Small intestine (tissue), 7 donors: ENCODE results near the gene MYH11. TPM values are rescaled to one million over a fixed set of nuclear protein-coding genes. Genes with fewer than 3 reads are reported as not detected.

Source experiments
- DNase-seq, 2 donors: peaks; one replicate each; pipeline versions ENCODE4 v3.0.0 to v3.0.0-alpha.2; 2013
- FAIRE-seq: peaks from 2 replicates; lab custom pipeline; 2012; peaks lifted over from hg19 to GRCh38; lab: Jason Lieb, UNC
- H3K27ac ChIP-seq, 3 donors: one replicate each; pipeline ENCODE4 v1.5.1; 2013; ENCODE audit warnings: low read length in 2 of 3, mild to moderate bottlenecking in 2 of 3, control low read depth in 1 of 3, inconsistent platforms in 1 of 3, low read depth in 1 of 3, moderate library complexity in 1 of 3
- H3K27me3 ChIP-seq, 3 donors: one replicate each; pipeline ENCODE4 v1.6.1; 2013; ENCODE audit warnings: low read length in 3 of 3, inconsistent platforms in 1 of 3; ENCODE audit not compliant: control insufficient read depth in 3 of 3, insufficient read depth in 3 of 3
- H3K36me3 ChIP-seq, 3 donors: one replicate each; pipeline ENCODE4 v1.6.1; 2013; ENCODE audit warnings: low read length in 3 of 3, inconsistent platforms in 1 of 3, low read depth in 1 of 3, mild to moderate bottlenecking in 1 of 3, moderate library complexity in 1 of 3; ENCODE audit not compliant: control insufficient read depth in 3 of 3, insufficient read depth in 2 of 3
- H3K4me1 ChIP-seq, 3 donors: one replicate each; pipeline ENCODE4 v1.6.1; 2013; ENCODE audit warnings: low read length in 2 of 3, inconsistent platforms in 1 of 3, low read depth in 1 of 3, mild to moderate bottlenecking in 1 of 3, moderate library complexity in 1 of 3; ENCODE audit not compliant: control insufficient read depth in 3 of 3, insufficient read depth in 2 of 3
- H3K4me3 ChIP-seq, 3 donors: one replicate each; pipeline ENCODE4 v1.5.1; 2013; ENCODE audit warnings: low read length in 3 of 3, control low read depth in 1 of 3, inconsistent platforms in 1 of 3, low read depth in 1 of 3, mild to moderate bottlenecking in 1 of 3, moderate library complexity in 1 of 3
- H3K9me3 ChIP-seq, 2 donors: one replicate each; pipeline ENCODE4 v1.6.1; 2013; ENCODE audit warnings: low read depth in 1 of 2, low read length in 1 of 2; ENCODE audit not compliant: control insufficient read depth in 2 of 2, insufficient read depth in 1 of 2
- WGBS, 3 donors: extraction: QIAGEN DNeasy Blood & Tissue Kit; methylation state at CpG; one replicate each; pipeline ENCODE4 v1.1.7; 2013; 5-methylcytosine and 5-hydroxymethylcytosine counted together
- polyA plus RNA-seq, 4 donors: library from polyadenylated mRNA; stranded (reverse) in 3 of 4; unstranded in 1 of 4; fragments of 200-250 nt in 3 of 4; fragments of 120-200 nt in 1 of 4; gene quantifications; one replicate each; pipeline versions ENCODE4 v1.2.1 to v1.2.3, GENCODE V29; 2013
- donor health status: healthy with polysubstance abuse.
- donor health status: control.
- donor health status: control.
- donor health status: Bipolar disorder and iron deficiency.
- donor health status: healthy.

The MYH11 gene
- polyA plus RNA-seq, 4 donors, result 3.4 to 89.6 (median 22.3) TPM

DNA sequence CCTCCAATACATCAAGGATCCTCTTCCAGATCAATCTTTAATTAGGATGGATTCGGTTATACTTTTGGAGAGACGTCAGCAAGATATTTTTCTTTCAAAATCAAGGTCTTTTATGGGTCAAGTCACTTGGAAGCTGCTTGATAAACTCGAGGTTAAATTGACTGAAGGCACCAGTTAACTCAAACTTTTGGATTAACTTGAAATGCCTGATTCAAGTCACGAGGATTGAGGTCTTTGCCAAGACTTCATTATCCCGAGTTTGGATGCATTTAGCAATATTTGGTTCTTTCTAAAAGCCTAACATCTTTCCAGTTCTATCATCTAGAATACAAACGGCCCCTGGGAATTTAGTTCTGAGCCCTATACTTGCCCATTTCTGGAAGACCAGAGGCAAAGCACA, 82.9 kb downstream of the MYH11 start:
- Histone ChIP-seq H3K36me3 (peaks cover 0 to 2% (median 0%) of the 10 kb centered on the region in 3 donors), H3K27me3 (peaks cover 0 to 3% (median 0%) of the 10 kb centered on the region in 3 donors), H3K27ac (no peak overlapping the region), H3K9me3 (no peaks in the 10 kb centered on the region), H3K4me3 (no peak overlapping the region), H3K4me1 (no peaks in the 10 kb centered on the region)
- FAIRE-seq (no peak), DNase-seq (no peak)
- 59 to 66% (median 65%) methylated on average over 6 of the region's 6 CpGs for WGBS, 3 donors

DNA sequence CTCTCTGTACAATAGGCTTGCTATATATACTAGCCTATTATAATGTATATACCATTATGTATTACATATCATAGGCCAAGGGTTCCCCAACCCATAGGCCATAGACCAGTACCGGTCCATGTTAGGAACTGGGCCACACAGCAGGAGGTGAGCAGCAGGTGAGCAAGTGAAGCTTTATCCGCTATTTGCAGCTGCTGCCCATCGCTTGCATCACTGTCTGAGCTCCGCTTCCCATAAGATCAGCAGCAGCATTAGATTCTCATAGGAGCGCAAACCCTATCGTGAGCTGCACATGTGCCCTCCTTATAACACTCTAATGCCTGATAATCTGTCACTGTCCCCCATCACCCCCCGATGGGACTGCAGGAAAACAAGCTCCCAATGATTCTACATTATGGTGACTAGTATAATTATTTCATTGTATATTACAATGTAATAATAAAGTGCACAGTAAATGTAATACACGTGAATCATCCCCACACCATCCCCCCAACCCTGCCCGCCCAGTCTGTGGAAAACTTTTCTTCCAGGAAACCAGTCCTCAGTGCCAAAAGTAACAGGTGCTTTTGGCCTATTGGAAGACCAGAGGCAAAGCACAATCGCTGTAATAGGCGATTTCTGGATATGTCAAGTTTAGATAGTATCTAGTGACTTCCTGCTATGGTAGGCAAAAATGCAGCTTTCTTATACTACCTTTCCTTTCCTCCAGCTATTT, 84.1 kb downstream of the MYH11 start:
- H3K27me3 ChIP-seq, result peaks cover 0 to 3% (median 0%) of the 10 kb centered on the region in 3 donors
- no peak overlapping the region for H3K27ac ChIP-seq
- H3K9me3 ChIP-seq, result peaks cover 0 to 4% of the 10 kb centered on the region in 2 donors
- FAIRE-seq (no peak), DNase-seq (no peak)
- 70 to 80% (median 78%) methylated on average over 11 of the region's 11 CpGs for WGBS, 3 donors
- H3K4me1 ChIP-seq, result no peaks in the 10 kb centered on the region
- peaks cover 0 to 2% (median 0%) of the 10 kb centered on the region in 3 donors for H3K36me3 ChIP-seq
- no peak overlapping the region for H3K4me3 ChIP-seq

DNA sequence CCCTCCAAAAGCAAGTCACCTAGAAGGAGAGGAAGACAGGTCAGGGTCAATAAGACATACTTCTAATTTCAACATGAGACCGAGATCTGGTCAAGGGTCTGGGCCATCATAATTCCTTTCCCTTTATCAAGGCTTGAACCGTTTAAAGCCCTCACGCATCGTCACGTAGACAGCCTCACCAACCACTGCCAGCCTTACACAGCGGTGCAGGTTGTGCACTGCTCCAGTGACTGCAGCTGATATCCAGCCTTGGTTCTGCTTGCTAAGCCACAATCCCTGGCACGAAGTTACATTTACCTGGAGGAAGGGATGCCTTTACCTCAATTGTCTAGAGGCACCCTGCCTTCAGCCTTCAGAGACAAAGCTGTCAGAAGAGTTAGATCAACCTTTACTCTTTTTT, 85.1 kb downstream of the MYH11 start:
- H3K27me3 ChIP-seq, result peaks cover 0 to 3% (median 0%) of the 10 kb centered on the region in 3 donors
- peaks cover 0 to 4% of the 10 kb centered on the region in 2 donors for H3K9me3 ChIP-seq
- FAIRE-seq (no peak), DNase-seq (no peak)
- no peak overlapping the region for H3K27ac ChIP-seq
- 84 to 87% (median 86%) methylated on average over 7 of the region's 7 CpGs for WGBS, 3 donors
- H3K4me3 ChIP-seq, result no peak overlapping the region
- no peaks in the 10 kb centered on the region for H3K4me1 ChIP-seq
- H3K36me3 ChIP-seq, result peaks cover 0 to 1% (median 0%) of the 10 kb centered on the region in 3 donors

DNA sequence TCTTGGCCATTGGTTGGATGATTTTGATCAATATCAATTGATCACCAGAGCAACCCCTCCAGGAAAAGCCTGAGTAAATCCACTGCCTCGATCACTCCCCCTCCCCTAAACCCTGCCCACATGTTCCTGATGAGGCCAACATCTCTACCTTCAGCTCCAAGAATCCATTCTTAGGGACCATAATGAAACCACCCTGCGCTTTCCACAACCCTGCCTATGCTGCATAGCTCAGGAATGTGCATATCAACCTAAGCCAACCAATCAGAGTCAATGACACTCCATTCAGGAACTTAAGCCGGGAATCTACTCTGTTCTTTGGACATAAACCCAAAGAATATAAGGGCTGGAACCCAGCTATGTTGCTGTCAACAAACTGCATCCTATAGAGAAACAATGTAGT, 86.3 kb downstream of the MYH11 start:
- H3K27ac ChIP-seq, result peak overlapping the region in 1 of 3 donors; percentile 14
- no peak for FAIRE-seq
- WGBS, 3 donors, result 49 to 71% (median 64%) methylated on average over 3 of the region's 3 CpGs

DNA sequence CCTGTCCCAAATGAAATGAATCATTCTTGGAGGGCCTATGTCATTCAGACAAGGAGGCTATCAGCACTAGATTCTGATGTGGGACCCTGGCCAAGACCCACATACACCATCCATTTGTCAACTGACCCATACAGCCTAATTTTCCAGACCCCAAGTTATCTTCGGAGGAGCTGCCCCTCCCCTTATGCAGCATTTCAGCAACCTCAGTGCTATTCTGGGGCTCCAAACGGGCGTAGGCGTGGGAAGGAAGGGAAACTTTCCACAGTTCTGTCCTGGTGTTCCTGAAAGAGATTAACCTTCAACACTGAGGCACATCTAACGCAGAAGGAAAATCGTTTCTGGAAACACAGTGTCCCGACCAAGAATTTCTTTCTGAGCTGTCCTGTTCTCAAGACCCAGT, 86.7 kb downstream of the MYH11 start:
- DNase-seq (no peak), FAIRE-seq (no peak)
- 51 to 62% (median 59%) methylated on average over 7 of the region's 7 CpGs for WGBS, 3 donors
- Histone ChIP-seq H3K27me3 (peaks cover 0 to 3% (median 0%) of the 10 kb centered on the region in 3 donors), H3K27ac (no peak overlapping the region), H3K4me1 (no peaks in the 10 kb centered on the region), H3K36me3 (no peaks in the 10 kb centered on the region), H3K4me3 (no peak overlapping the region), H3K9me3 (peaks cover 0 to 4% of the 10 kb centered on the region in 2 donors)

More for the DNA sequence above, 86.3 kb downstream of the MYH11 start:
- no peaks in the 10 kb centered on the region for H3K4me1 ChIP-seq
- no peak overlapping the region for H3K4me3 ChIP-seq
- DNase-seq, result no peak
- H3K9me3 ChIP-seq, result peaks cover 0 to 4% of the 10 kb centered on the region in 2 donors
- peaks cover 0 to 3% (median 0%) of the 10 kb centered on the region in 3 donors for H3K27me3 ChIP-seq
- no peaks in the 10 kb centered on the region for H3K36me3 ChIP-seq

DNA sequence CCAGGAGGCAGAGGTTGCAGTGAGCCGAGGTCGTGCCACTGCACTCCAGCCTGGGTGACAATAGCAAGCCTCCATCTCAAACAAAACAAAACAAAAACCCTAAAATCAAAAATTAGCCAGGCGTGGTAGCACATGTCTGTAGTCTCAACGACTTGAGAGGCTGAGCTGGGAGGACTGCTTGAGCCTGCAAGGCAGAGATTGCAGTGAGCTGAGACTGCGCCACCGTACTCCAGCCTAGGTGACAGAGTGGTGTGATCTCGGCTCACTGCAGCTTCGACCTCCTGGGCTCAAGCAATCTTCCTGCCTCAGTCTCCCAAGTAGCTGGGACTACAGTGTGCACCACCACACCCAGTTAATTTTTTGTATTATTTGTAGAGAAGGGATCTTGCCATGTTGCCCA, 87.6 kb downstream of the MYH11 start:
- Histone ChIP-seq H3K27ac (no peak overlapping the region), H3K4me3 (no peak overlapping the region), H3K36me3 (no peaks in the 10 kb centered on the region), H3K4me1 (no peaks in the 10 kb centered on the region), H3K27me3 (peaks cover 0 to 3% (median 0%) of the 10 kb centered on the region in 3 donors), H3K9me3 (peaks cover 0 to 4% of the 10 kb centered on the region in 2 donors)
- FAIRE-seq (no peak), DNase-seq (no peak)
- WGBS, 3 donors, result 84 to 86% (median 85%) methylated on average over 8 of the region's 8 CpGs

DNA sequence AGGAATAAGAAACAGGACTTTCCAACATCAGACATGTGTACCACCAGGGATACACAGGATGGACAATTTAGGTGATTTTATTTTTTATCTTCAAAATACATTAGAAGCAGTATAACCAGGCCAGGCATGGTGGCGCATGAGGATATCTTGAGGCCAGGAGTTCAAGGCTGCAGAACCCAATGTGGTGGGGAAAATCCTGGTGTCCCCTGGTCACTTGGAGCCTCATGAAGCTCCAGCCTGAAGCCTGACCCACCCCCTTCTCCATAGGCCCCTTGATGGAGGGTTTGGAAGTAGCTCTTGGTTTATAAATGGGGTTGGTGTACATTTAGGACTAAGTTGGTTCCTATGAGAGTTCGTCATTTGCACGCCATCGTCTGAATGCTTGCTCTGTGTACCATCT, 88.6 kb downstream of the MYH11 start:
- Histone ChIP-seq H3K4me1 (no peaks in the 10 kb centered on the region), H3K36me3 (no peaks in the 10 kb centered on the region), H3K9me3 (peaks cover 0 to 4% of the 10 kb centered on the region in 2 donors), H3K27me3 (peaks cover 0 to 3% (median 0%) of the 10 kb centered on the region in 3 donors), H3K27ac (no peak overlapping the region), H3K4me3 (no peak overlapping the region)
- no peak for DNase-seq
- 96 to 97% (median 96%) methylated on average over 4 of the region's 4 CpGs for WGBS, 3 donors
- no peak for FAIRE-seq

DNA sequence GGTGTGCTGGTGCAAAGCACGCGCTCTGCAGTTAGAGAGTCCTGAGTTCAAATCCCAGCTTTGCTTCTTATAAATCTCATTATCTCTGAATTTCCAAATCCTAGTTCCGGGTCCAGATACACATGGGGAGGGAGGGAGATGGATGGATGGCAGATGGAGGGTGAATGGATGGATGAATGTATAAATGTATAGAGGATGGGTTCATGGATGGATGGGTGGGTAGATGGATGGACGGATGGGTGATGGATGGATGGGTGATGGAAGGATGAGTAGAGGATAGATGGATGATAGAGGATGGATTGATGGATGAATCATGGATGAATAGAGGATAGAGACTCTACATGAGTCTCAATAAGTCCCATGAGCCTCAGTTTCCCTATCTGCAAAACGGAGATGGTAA, 89.9 kb downstream of the MYH11 start:
- Histone ChIP-seq H3K4me3 (no peak overlapping the region), H3K27ac (no peak overlapping the region), H3K27me3 (peaks cover 0 to 3% (median 0%) of the 10 kb centered on the region in 3 donors), H3K9me3 (peaks cover 0 to 4% of the 10 kb centered on the region in 2 donors), H3K4me1 (no peaks in the 10 kb centered on the region), H3K36me3 (no peaks in the 10 kb centered on the region)
- 93 to 96% (median 95%) methylated on average over 5 of the region's 5 CpGs for WGBS, 3 donors
- DNase-seq (no peak), FAIRE-seq (no peak)
